ENCODE data around the gene APOBEC2.

APOBEC2 gene

GRCh38 chr6:41092421-41093140 is 39.6 kb downstream of the APOBEC2 start:
- DNase-seq: no peak

GRCh38 chr6:41093729-41094128 is 40.7 kb downstream of the APOBEC2 start:
- DNase-seq: no peak

GRCh38 chr6:41097467-41098090 is 44.6 kb downstream of the APOBEC2 start:
- no peak for DNase-seq

DNA sequence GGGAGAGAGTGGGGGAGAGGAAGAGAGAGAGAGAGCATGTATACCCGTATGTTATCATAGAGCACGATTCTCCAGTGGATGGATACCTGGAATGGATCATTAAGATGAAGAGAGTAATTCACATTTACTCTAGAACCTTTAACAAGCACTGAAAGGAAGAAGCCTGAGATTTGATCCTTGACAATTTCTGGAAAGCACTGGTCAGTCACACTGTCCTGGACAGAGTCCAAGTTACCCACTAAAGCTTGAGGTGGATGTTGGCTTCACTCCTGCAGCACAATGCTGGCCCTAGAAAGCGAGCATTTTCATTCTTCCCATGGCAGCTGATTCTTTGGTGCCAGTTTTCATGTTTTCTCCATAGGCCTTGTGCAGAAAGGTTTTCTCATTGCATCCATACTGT is 45.4 kb downstream of the APOBEC2 start:
- DNase-seq: no peak

GRCh38 chr6:41100871-41101287 is 47.9 kb downstream of the APOBEC2 start:
- DNase-seq: peak; percentile 14

DNA sequence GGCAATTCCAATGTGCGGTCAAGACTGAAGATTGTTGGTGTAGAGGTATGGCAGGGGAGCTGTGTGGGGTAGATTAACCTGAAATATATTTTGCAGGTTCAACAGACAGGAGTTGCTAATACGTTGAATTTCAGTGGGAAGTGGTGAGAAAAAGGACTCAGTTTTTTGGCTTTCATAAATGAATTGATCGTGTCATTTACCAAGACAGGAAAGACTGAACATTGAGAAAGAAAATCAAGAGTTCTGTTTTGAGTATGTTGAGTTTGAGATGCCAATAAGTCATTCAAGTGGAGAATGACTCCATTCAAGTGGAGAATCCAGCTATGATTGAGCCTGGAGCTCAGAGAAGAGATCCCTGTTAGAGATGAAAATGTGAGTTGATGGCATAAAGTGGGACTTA is 50.8 kb downstream of the APOBEC2 start:
- no peak for DNase-seq

GRCh38 chr6:41111017-41111416 is 58.0 kb downstream of the APOBEC2 start:
- no peak for DNase-seq
